ENCODE measurements around the gene BTG1. TPM values are rescaled to one million over a fixed set of nuclear protein-coding genes. Genes with fewer than 3 reads are reported as not detected.
A peak's percentile ranks its signal among the peaks of the same experiment; 100 is the strongest.

BTG1 gene
- total and polyA plus RNA-seq, 4 donors: 13.7 to 107 (median 28.9) TPM

DNA sequence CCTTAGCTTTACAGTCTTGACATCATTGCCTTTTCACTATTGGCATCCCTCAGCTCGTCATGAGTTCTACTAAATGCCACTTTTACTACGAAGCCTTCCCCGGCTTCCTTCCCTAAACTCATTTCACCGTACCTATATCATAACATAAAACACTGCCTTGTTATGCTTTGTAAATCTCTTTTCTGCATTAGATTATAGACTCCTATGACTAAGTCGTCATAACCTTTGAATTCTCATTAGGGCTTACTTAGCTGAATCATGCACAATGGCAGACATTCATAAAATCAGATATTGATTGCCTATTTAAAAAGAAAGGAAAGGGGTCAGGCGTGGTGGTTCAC, 21.0 kb downstream of the BTG1 start (continued):
- TF ChIP-seq RXRA (IDR thresholded peaks at IDR 0.05): no peak
- TF ChIP-seq, protein P1, sequence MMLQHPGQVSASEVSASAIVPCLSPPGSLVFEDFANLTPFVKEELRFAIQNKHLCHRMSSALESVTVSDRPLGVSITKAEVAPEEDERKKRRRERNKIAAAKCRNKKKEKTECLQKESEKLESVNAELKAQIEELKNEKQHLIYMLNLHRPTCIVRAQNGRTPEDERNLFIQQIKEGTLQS (IDR thresholded peaks at IDR 0.05): no peak
- no peak for TF ChIP-seq YY1 (IDR thresholded peaks at IDR 0.05)

DNA sequence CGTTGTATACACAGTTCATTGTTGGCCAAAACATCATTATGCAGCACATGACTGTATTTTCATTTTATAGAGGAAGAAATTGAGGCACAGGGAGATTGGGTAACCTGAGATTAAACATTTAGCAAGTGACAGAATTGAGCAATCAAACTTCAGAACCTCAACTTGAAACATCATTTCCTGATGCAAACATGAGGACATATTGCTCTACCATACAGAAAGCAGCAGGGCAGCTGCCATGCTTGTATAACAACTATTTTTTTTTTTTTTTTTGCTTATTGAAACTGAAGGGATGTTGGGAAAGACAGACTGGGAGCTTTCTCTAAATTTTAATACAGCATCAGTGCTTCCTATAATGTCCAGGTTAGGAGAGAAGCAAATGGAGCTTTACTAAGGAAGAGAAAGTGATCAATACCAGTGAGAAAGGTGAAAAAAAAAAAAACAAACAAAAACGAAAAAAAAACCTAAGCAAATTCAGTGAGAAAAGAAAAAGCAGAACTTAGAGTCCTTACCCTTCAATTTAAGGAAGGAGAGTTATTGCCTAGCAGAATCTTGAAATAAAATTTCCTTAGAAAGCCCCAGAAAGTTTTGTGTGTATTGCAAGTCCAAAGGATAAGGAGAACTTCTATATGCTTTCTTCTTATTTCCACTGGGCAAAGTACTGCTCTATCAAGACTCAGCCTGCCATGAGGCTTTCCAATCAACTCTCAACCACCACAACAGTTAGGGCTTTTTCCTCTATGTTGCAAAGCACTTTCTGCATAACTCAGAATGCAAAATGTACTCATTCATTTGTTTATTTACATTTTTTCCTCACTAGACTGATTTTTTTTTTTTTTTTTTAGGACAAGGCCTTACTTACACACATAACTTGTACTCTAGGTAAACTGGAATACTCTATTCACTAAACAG, 21.6 kb downstream of the BTG1 start:
- WGBS: 54% methylated on average over 2 of the region's 2 CpGs
- no peak for DNase-seq (ENCODE audit: low spot score)
- no peak overlapping the region for H3K9ac ChIP-seq (ENCODE audit: low read depth in 1 of 2, low read length in 2 of 2)
- no peaks in the 10 kb centered on the region for H3K27me3 ChIP-seq (ENCODE audit: control insufficient read depth in 4 of 4, insufficient read depth in 4 of 4, low read length in 3 of 4)
- TF ChIP-seq, protein P2, sequence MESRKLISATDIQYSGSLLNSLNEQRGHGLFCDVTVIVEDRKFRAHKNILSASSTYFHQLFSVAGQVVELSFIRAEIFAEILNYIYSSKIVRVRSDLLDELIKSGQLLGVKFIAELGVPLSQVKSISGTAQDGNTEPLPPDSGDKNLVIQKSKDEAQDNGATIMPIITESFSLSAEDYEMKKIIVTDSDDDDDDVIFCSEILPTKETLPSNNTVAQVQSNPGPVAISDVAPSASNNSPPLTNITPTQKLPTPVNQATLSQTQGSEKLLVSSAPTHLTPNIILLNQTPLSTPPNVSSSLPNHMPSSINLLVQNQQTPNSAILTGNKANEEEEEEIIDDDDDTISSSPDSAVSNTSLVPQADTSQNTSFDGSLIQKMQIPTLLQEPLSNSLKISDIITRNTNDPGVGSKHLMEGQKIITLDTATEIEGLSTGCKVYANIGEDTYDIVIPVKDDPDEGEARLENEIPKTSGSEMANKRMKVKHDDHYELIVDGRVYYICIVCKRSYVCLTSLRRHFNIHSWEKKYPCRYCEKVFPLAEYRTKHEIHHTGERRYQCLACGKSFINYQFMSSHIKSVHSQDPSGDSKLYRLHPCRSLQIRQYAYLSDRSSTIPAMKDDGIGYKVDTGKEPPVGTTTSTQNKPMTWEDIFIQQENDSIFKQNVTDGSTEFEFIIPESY (IDR thresholded peaks at IDR 0.05): no peak
- peak; percentile 21 for TF ChIP-seq YY1 (IDR thresholded peaks at IDR 0.05)
- H3K27ac ChIP-seq (ENCODE audit: low read depth in 1 of 2, low read length in 2 of 2): no peak overlapping the region
- peaks cover 0 to 3% (median 0%) of the 10 kb centered on the region in 4 donors for H3K4me1 ChIP-seq (ENCODE audit: control insufficient read depth in 4 of 4, insufficient read depth in 4 of 4, low read length in 3 of 4)
- H3K9me3 ChIP-seq (ENCODE audit: control insufficient read depth in 4 of 4, low read length in 3 of 4): peaks cover 0 to 9% (median 4%) of the 10 kb centered on the region in 4 donors
- no peak overlapping the region for H3K4me3 ChIP-seq (ENCODE audit: low read depth in 1 of 3, low read length in 3 of 3)
- H3K36me3 ChIP-seq (ENCODE audit: control insufficient read depth in 4 of 4, insufficient read depth in 3 of 4, low read depth in 1 of 4, low read length in 3 of 4): peaks cover 0 to 2% (median 0%) of the 10 kb centered on the region in 4 donors

DNA sequence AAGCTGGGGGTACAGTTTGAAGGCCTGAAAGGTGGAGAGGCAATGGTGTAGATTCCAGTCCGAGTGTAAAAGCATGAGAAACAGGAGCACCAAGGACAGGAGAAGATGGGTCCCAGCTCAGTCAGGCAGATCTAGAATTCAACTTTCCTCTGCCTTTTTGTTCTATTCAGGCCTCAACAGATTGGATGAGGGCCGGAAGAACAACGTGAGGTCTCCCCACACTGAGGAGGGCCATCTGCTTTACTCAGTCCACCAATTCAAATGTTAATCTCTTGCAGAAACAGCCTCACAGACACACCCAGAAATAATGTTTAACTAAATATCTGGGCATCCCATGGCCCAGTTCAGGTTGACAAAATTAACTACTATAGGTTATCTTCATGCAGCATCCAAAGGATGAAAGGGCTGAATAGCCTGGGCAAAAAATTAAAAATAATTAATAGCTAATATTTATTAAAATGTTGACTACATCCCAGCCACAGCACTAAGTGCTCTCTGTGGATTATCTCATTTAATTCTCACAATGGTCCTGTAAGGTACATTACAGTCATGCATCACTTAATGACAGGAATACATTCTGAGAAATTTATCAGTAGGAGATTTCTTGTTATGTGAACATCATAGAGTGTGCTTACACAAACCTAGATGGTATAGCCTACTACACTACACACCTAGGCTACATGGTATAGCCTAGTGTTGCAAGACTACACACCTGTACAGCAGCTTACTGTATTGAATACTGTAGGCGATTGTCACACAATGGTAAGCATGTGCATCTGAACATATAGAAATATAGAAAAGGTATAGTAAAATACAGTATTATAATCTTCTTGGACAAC, 22.5 kb downstream of the BTG1 start:
- TF ChIP-seq, protein P3, sequence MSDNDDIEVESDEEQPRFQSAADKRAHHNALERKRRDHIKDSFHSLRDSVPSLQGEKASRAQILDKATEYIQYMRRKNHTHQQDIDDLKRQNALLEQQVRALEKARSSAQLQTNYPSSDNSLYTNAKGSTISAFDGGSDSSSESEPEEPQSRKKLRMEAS (IDR thresholded peaks at IDR 0.05): no peak
- TF ChIP-seq RAD21 (IDR thresholded peaks at IDR 0.05): no peak
- TF ChIP-seq, protein P2 (IDR thresholded peaks at IDR 0.05): no peak
- no peak for TF ChIP-seq JUND (IDR thresholded peaks at IDR 0.05)
- TF ChIP-seq FOXA1 (IDR thresholded peaks at IDR 0.05): no peak
- TF ChIP-seq, protein P1 (IDR thresholded peaks at IDR 0.05): no peak
- TF ChIP-seq, protein P4, sequence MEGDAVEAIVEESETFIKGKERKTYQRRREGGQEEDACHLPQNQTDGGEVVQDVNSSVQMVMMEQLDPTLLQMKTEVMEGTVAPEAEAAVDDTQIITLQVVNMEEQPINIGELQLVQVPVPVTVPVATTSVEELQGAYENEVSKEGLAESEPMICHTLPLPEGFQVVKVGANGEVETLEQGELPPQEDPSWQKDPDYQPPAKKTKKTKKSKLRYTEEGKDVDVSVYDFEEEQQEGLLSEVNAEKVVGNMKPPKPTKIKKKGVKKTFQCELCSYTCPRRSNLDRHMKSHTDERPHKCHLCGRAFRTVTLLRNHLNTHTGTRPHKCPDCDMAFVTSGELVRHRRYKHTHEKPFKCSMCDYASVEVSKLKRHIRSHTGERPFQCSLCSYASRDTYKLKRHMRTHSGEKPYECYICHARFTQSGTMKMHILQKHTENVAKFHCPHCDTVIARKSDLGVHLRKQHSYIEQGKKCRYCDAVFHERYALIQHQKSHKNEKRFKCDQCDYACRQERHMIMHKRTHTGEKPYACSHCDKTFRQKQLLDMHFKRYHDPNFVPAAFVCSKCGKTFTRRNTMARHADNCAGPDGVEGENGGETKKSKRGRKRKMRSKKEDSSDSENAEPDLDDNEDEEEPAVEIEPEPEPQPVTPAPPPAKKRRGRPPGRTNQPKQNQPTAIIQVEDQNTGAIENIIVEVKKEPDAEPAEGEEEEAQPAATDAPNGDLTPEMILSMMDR (IDR thresholded peaks at IDR 0.05; ENCODE audit: low read depth, low read length, missing input control): no peak
- peaks cover 0 to 2% (median 0%) of the 10 kb centered on the region in 4 donors for H3K36me3 ChIP-seq (ENCODE audit: control insufficient read depth in 4 of 4, insufficient read depth in 3 of 4, low read depth in 1 of 4, low read length in 3 of 4)
- H3K27ac ChIP-seq (ENCODE audit: low read depth in 1 of 2, low read length in 2 of 2): no peak overlapping the region
- no peaks in the 10 kb centered on the region for H3K27me3 ChIP-seq (ENCODE audit: control insufficient read depth in 4 of 4, insufficient read depth in 4 of 4, low read length in 3 of 4)
- peaks cover 0 to 3% (median 0%) of the 10 kb centered on the region in 4 donors for H3K4me1 ChIP-seq (ENCODE audit: control insufficient read depth in 4 of 4, insufficient read depth in 4 of 4, low read length in 3 of 4)
- H3K4me3 ChIP-seq (ENCODE audit: low read depth in 1 of 3, low read length in 3 of 3): no peak overlapping the region
- no peak overlapping the region for H3K9ac ChIP-seq (ENCODE audit: low read depth in 1 of 2, low read length in 2 of 2)
- H3K9me3 ChIP-seq (ENCODE audit: control insufficient read depth in 4 of 4, low read length in 3 of 4): peaks cover 0 to 9% (median 4%) of the 10 kb centered on the region in 4 donors
- no peak for DNase-seq (ENCODE audit: low spot score)
- 73% methylated on average over 4 of the region's 4 CpGs for WGBS

All from liver (tissue), 9 donors.